Measurements from ENCODE around the gene PSME4. TPM values are rescaled to one million over a fixed set of nuclear protein-coding genes. Genes with fewer than 3 reads are reported as not detected.

Gene PSME4
- total and polyA plus RNA-seq, 4 donors, result 15.4 to 52.8 (median 28.4) TPM

DNA sequence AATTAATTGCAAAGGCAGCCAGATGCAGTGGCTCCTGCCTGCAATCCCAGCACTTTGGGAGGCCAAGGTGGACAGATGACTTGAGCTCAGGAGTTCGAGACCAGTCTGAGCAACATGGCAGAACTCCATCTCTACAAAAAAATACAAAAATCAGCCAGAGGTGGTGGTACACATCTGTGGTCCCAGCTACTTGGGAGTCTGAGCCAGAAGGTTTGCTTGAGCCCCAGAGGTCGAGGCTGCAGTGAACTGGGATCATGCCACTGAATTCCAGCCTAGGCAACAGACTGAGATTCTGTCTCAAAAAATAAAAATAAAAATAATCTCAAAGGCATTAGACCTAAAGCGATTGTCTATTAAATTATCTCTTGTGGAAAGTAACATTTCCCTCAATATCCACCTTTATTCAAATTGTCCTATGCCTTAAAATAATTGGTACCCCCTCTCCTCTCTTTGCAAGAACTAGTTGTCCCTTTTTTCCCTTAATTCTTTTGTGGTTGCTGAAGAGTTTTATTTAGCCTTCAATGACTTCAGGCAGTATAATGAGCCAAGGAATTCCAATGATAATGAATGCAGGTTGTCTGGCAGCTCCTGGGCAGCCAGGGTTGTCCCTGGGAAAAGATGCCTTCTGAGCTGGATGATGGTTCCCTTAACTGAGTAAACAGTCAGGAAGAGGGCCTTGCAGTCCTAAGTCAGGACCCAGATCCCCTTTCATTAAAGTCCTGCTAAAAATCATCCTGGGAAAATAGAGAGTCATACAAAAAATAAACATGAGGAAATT is 143.2 kb downstream of the PSME4 start (continued):
- TF ChIP-seq, protein P1, sequence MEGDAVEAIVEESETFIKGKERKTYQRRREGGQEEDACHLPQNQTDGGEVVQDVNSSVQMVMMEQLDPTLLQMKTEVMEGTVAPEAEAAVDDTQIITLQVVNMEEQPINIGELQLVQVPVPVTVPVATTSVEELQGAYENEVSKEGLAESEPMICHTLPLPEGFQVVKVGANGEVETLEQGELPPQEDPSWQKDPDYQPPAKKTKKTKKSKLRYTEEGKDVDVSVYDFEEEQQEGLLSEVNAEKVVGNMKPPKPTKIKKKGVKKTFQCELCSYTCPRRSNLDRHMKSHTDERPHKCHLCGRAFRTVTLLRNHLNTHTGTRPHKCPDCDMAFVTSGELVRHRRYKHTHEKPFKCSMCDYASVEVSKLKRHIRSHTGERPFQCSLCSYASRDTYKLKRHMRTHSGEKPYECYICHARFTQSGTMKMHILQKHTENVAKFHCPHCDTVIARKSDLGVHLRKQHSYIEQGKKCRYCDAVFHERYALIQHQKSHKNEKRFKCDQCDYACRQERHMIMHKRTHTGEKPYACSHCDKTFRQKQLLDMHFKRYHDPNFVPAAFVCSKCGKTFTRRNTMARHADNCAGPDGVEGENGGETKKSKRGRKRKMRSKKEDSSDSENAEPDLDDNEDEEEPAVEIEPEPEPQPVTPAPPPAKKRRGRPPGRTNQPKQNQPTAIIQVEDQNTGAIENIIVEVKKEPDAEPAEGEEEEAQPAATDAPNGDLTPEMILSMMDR (IDR thresholded peaks at IDR 0.05; ENCODE audit: low read depth, low read length, missing input control), result no peak
- no peak for TF ChIP-seq NR2F2 (IDR thresholded peaks at IDR 0.05)
- TF ChIP-seq, protein P2, sequence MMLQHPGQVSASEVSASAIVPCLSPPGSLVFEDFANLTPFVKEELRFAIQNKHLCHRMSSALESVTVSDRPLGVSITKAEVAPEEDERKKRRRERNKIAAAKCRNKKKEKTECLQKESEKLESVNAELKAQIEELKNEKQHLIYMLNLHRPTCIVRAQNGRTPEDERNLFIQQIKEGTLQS (IDR thresholded peaks at IDR 0.05), result no peak
- no peak for TF ChIP-seq TAF1 (conservative IDR thresholded peaks at IDR 0.05)
- no peak for TF ChIP-seq JUND (IDR thresholded peaks at IDR 0.05)
- TF ChIP-seq FOXA1 (IDR thresholded peaks at IDR 0.05), result no peak
- TF ChIP-seq MAX (IDR thresholded peaks at IDR 0.05), result no peak
- no peak for TF ChIP-seq HNF4A (conservative IDR thresholded peaks at IDR 0.05)
- no peak for TF ChIP-seq HNF4G (IDR thresholded peaks at IDR 0.05)

- Histone ChIP-seq H3K4me3 (ENCODE audit: low read depth in 1 of 3, low read length in 3 of 3) (peak overlapping the region in 1 of 3 donors; percentile 13), H3K9ac (ENCODE audit: low read depth in 1 of 2, low read length in 2 of 2) (peak overlapping the region; percentile 16 to 63), H3K36me3 (ENCODE audit: control insufficient read depth in 4 of 4, insufficient read depth in 3 of 4, low read depth in 1 of 4, low read length in 3 of 4) (no peaks in the 10 kb centered on the region), H3K27ac (ENCODE audit: low read depth in 1 of 2, low read length in 2 of 2) (peak overlapping the region; percentile 82 to 86), H3K9me3 (ENCODE audit: control insufficient read depth in 4 of 4, low read length in 3 of 4) (no peaks in the 10 kb centered on the region), H3K4me1 (ENCODE audit: control insufficient read depth in 4 of 4, insufficient read depth in 4 of 4, low read length in 3 of 4) (peaks cover 4 to 41% (median 33%) of the 10 kb centered on the region in 4 donors), H3K27me3 (ENCODE audit: control insufficient read depth in 4 of 4, insufficient read depth in 4 of 4, low read length in 3 of 4) (no peaks in the 10 kb centered on the region)
- TF ChIP-seq FOXA1 (IDR thresholded peaks at IDR 0.05), result peak; percentile 81
- peak; percentile 92 for TF ChIP-seq SP1 (IDR thresholded peaks at IDR 0.05)
- TF ChIP-seq RAD21 (IDR thresholded peaks at IDR 0.05), result peak; percentile 49 to 55
- peak; percentile 64 for TF ChIP-seq HNF4G (IDR thresholded peaks at IDR 0.05)
- TF ChIP-seq TAF1 (conservative IDR thresholded peaks at IDR 0.05), result peak; percentile 69
- TF ChIP-seq FOXA2 (IDR thresholded peaks at IDR 0.05), result peak; percentile 93
- TF ChIP-seq, protein P2 (IDR thresholded peaks at IDR 0.05), result peak; percentile 82
- TF ChIP-seq EGR1 (IDR thresholded peaks at IDR 0.05; ENCODE audit: low read depth in 2 of 2), result peak in 1 of 2 donors; percentile 35
- TF ChIP-seq, protein P3, sequence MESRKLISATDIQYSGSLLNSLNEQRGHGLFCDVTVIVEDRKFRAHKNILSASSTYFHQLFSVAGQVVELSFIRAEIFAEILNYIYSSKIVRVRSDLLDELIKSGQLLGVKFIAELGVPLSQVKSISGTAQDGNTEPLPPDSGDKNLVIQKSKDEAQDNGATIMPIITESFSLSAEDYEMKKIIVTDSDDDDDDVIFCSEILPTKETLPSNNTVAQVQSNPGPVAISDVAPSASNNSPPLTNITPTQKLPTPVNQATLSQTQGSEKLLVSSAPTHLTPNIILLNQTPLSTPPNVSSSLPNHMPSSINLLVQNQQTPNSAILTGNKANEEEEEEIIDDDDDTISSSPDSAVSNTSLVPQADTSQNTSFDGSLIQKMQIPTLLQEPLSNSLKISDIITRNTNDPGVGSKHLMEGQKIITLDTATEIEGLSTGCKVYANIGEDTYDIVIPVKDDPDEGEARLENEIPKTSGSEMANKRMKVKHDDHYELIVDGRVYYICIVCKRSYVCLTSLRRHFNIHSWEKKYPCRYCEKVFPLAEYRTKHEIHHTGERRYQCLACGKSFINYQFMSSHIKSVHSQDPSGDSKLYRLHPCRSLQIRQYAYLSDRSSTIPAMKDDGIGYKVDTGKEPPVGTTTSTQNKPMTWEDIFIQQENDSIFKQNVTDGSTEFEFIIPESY (IDR thresholded peaks at IDR 0.05), result peak; percentile 80
- peak; percentile 62 for TF ChIP-seq MAX (IDR thresholded peaks at IDR 0.05)
- peak; percentile 72 for TF ChIP-seq YY1 (IDR thresholded peaks at IDR 0.05)
- TF ChIP-seq NR2F2 (IDR thresholded peaks at IDR 0.05), result peak; percentile 97
- TF ChIP-seq REST (IDR thresholded peaks at IDR 0.05), result peak; percentile 75
- peak; percentile 85 to 88 for TF ChIP-seq JUND (IDR thresholded peaks at IDR 0.05)
- TF ChIP-seq, protein P1 (IDR thresholded peaks at IDR 0.05; ENCODE audit: low read depth, low read length, missing input control), result no peak
- TF ChIP-seq HNF4A (conservative IDR thresholded peaks at IDR 0.05), result peak; percentile 90 to 91
- TF ChIP-seq GABPA (IDR thresholded peaks at IDR 0.05 in 1 of 2, conservative IDR thresholded peaks at IDR 0.05 in 1 of 2), result no peak
- peak; percentile 97 to 99 for TF ChIP-seq RXRA (IDR thresholded peaks at IDR 0.05)
- WGBS, result 21% methylated on average over 3 of the region's 3 CpGs
- DNase-seq (ENCODE audit: low spot score), result no peak
Observed at GRCh38 chr2:53826587-53827397, 144.0 kb downstream of the PSME4 start.

Data from liver (tissue), 9 donors.